ENCODE measurements around the gene MAMLD1.

- TF ChIP-seq, protein P1, sequence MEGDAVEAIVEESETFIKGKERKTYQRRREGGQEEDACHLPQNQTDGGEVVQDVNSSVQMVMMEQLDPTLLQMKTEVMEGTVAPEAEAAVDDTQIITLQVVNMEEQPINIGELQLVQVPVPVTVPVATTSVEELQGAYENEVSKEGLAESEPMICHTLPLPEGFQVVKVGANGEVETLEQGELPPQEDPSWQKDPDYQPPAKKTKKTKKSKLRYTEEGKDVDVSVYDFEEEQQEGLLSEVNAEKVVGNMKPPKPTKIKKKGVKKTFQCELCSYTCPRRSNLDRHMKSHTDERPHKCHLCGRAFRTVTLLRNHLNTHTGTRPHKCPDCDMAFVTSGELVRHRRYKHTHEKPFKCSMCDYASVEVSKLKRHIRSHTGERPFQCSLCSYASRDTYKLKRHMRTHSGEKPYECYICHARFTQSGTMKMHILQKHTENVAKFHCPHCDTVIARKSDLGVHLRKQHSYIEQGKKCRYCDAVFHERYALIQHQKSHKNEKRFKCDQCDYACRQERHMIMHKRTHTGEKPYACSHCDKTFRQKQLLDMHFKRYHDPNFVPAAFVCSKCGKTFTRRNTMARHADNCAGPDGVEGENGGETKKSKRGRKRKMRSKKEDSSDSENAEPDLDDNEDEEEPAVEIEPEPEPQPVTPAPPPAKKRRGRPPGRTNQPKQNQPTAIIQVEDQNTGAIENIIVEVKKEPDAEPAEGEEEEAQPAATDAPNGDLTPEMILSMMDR (IDR thresholded peaks at IDR 0.05; ENCODE audit: low read depth, low read length, missing input control), result no peak
- TF ChIP-seq TAF1 (conservative IDR thresholded peaks at IDR 0.05), result no peak
- TF ChIP-seq YY1 (IDR thresholded peaks at IDR 0.05), result no peak
- TF ChIP-seq, protein P2, sequence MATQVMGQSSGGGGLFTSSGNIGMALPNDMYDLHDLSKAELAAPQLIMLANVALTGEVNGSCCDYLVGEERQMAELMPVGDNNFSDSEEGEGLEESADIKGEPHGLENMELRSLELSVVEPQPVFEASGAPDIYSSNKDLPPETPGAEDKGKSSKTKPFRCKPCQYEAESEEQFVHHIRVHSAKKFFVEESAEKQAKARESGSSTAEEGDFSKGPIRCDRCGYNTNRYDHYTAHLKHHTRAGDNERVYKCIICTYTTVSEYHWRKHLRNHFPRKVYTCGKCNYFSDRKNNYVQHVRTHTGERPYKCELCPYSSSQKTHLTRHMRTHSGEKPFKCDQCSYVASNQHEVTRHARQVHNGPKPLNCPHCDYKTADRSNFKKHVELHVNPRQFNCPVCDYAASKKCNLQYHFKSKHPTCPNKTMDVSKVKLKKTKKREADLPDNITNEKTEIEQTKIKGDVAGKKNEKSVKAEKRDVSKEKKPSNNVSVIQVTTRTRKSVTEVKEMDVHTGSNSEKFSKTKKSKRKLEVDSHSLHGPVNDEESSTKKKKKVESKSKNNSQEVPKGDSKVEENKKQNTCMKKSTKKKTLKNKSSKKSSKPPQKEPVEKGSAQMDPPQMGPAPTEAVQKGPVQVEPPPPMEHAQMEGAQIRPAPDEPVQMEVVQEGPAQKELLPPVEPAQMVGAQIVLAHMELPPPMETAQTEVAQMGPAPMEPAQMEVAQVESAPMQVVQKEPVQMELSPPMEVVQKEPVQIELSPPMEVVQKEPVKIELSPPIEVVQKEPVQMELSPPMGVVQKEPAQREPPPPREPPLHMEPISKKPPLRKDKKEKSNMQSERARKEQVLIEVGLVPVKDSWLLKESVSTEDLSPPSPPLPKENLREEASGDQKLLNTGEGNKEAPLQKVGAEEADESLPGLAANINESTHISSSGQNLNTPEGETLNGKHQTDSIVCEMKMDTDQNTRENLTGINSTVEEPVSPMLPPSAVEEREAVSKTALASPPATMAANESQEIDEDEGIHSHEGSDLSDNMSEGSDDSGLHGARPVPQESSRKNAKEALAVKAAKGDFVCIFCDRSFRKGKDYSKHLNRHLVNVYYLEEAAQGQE (IDR thresholded peaks at IDR 0.05), result no peak
- no peak for TF ChIP-seq RAD21 (IDR thresholded peaks at IDR 0.05)
- no peak for TF ChIP-seq ATF3 (IDR thresholded peaks at IDR 0.05)
- TF ChIP-seq MAX (IDR thresholded peaks at IDR 0.05), result no peak
- no peak for TF ChIP-seq EGR1 (IDR thresholded peaks at IDR 0.05; ENCODE audit: low read depth in 2 of 2)
- TF ChIP-seq RXRA (IDR thresholded peaks at IDR 0.05), result no peak
- TF ChIP-seq FOXA1 (IDR thresholded peaks at IDR 0.05), result no peak
- no peak for TF ChIP-seq SP1 (IDR thresholded peaks at IDR 0.05)
- TF ChIP-seq, protein P3, sequence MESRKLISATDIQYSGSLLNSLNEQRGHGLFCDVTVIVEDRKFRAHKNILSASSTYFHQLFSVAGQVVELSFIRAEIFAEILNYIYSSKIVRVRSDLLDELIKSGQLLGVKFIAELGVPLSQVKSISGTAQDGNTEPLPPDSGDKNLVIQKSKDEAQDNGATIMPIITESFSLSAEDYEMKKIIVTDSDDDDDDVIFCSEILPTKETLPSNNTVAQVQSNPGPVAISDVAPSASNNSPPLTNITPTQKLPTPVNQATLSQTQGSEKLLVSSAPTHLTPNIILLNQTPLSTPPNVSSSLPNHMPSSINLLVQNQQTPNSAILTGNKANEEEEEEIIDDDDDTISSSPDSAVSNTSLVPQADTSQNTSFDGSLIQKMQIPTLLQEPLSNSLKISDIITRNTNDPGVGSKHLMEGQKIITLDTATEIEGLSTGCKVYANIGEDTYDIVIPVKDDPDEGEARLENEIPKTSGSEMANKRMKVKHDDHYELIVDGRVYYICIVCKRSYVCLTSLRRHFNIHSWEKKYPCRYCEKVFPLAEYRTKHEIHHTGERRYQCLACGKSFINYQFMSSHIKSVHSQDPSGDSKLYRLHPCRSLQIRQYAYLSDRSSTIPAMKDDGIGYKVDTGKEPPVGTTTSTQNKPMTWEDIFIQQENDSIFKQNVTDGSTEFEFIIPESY (IDR thresholded peaks at IDR 0.05), result no peak
Measured at GRCh38 chrX:150313514-150313913, 49.6 kb upstream of the MAMLD1 start.
